Fibroblast of skin of right quadriceps (primary cell): ENCODE data around the gene CKAP2L.
"Not testable (repeated sequence)": the region's sequence is repeated elsewhere in the genome, so short reads cannot be mapped to it uniquely, and the experiment has no call there.

Experiments
- DNase-seq: peaks from one replicate; pipeline ENCODE4 v3.0.0-alpha.2; 2013

The CKAP2L gene

DNA sequence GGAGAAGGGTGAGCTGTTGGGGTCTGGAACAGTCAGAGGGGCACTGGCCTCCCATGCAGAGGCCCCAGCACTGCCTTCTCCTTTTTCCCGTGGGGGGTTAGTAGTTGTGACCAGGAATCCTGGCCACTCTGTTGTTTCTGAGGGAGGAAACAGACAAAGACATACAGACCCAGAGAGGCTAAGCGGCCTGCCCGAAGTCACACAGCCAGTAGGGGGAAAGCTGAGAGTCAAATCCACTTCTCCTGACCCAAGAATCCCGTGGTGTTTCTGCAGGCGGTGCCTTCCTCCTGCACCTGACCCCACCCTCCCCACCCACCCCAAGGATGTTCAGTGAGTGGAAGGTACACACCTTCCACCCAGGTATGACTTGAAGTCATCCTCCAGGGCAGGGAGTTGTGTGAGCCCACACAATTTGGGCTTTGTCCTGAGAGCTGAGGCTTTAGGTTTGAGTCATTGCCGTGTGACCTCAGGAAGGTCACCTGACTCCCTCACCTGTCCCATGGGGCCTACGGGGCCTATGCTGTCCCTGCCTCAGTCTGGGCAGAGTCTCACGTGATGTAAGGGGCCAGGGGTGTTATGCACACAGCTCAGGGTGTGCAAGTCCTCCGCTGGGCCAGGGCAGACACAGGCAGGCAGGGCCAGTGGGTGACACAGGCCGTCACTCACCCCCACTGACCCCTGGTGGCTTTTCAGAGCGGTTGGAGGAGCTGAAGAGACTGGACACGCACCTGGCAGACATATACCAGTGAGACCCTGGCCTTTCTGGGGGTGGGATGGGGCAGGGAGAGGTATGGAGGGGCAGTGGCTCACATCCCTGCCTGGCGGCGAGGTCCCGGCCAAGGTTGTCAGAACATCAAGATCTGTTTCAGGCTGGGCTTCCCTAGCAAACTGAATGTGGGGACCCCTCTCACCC is 38.6 kb downstream of the CKAP2L start:
- no peak for DNase-seq

DNA sequence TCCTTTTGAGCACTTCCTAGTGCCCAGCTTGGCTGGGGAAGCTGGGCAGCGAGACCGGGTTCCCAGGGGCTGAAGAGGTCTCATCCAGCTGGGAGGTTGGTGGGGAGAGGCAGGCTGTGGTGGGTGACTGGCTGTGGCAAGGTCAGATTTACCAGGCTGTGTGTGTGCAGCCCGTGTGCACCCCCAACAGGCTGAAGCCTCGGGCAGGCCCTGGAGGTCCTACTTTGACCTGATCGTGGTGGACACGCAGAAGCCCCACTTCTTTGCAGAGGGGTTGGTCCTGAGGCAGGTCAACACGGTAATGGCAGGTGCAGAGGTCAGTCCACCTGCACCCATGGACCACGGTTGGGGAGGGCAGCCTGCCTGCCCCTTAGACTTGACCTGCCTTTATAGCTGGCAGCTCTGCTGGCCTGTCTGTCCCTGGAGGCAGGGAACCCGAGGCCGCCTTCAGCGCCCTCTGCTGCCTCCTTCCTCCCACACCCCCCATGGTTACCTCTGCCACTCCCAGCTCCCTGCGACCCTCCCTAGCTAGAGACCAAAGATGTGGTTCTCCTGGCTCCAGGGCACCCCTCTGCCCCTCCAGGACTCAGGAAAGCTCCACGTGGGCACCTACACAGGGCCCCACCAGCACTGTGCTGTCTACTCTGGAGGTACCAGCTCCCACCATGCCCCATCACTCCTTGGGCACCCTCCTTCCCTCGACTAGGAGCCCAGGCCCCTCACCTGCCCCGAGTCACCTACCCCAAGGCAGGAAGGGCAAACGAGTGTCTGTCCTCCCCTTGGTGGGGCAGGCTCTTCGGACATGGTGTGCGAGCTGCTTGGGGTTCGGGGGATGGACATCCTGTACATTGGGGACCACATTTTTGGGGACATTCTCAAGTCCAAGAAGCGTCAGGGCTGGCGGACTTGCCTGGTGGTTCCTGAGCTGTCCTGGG is 39.6 kb downstream of the CKAP2L start:
- DNase-seq = no peak

GRCh38 chr2:112723995-112724394 is 40.4 kb downstream of the CKAP2L start:
- DNase-seq = no peak

DNA sequence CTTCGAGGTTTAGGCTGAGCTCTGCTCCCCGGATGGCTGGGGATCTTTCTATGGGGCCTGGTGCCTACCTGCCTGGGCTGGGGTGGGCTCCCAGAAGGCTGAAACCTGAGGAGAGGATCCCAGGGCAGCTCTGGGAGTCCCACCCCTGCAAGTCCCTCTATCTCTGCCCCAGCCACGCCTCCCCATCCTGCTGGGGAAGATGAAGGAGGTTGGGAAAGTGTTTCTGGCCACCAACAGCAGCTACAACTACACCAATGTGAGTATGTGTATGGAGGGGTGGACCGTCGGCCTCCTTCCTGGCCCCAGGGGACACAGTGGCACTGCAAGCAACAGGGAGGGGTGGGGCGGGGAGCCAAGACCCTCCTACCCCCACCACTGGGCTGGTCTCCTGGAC is 40.9 kb downstream of the CKAP2L start:
- DNase-seq = no peak

GRCh38 chr2:112722816-112723546 is 41.4 kb downstream of the CKAP2L start:
- no peak for DNase-seq

DNA sequence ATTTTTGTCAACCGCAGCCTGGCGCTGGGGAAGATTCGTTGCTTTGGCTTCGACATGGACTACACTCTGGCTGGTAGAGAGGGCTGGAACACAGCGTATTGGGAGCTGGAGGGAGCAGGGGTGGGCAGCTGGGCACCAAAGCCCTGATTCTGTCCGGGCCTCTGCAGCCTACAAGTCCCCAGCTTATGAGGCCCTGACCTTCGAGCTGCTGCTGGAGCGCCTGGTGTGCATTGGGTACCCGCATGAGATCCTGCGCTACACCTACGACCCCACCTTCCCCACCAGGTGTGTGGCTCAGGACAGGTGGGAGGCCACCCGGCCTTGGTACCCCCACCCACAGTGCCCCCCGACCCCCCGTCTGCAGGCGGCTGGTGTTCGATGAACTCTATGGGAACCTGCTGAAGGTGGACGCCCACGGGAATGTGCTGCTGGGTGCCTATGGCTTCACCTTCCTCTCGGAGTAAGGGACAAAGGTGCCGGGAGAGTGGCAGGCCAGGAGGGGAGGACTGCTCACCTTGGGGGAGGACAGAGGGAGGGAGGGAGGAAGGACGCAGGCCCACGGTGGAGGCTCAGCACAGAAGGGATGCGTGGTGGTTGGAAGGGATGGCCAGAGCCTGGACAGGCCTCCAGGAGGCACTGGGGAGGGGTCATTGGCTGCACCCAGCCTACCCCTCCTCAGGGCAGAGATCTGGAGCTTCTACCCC is 42.4 kb downstream of the CKAP2L start:
- DNase-seq = no peak

GRCh38 chr2:112720785-112721184 is 43.6 kb downstream of the CKAP2L start, which contains the start of gene NT5DC4:
Gene NT5DC4, plus strand, starts transcription at chr2:112721020. Its CDS starts 60 bp downstream, at chr2:112721080.
- DNase-seq = no peak

- DNase-seq = no peak
Measured at GRCh38 chr2:112718863-112719370, 45.5 kb downstream of the CKAP2L start.

DNA sequence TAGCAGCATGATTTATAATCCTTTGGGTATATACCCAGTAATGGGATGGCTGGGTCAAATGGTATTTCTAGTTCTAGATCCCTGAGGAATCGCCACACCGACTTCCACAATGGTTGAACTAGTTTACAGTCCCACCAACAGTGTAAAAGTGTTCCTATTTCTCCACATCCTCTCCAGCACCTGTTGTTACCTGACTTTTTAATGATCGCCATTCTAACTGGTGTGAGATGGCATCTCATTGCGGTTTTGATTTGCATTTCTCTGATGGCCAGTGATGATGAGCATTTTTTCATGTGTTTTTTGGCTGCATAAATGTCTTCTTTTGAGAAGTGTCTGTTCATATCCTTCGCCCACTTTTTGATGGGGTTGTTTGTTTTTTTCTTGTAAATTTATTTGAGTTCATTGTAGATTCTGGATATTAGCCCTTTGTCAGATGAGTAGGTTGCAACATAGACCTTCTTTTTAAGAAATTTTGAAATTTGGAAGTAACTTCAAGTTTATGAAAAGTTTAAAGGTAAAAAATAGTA is 47.5 kb downstream of the CKAP2L start:
- DNase-seq = not testable (repeated sequence)

DNA sequence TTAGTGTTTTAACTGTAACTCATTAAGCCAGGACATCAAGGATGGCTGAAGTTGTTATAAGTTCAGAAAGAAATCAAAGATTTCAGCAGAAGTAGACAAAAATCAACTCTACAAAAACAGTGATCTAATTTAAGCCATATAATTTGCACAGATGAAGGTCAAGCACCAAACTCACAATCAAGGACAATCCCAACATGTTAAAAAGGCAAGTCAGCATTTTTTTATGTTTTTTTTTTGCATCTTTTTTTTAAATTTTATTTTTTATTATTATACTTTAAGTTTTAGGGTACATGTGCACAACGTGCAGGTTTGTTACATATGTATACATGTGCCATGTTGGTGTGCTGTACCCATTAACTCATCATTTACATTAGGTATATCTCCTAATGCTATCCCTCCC is 48.3 kb downstream of the CKAP2L start:
- DNase-seq = not testable (repeated sequence)

DNA sequence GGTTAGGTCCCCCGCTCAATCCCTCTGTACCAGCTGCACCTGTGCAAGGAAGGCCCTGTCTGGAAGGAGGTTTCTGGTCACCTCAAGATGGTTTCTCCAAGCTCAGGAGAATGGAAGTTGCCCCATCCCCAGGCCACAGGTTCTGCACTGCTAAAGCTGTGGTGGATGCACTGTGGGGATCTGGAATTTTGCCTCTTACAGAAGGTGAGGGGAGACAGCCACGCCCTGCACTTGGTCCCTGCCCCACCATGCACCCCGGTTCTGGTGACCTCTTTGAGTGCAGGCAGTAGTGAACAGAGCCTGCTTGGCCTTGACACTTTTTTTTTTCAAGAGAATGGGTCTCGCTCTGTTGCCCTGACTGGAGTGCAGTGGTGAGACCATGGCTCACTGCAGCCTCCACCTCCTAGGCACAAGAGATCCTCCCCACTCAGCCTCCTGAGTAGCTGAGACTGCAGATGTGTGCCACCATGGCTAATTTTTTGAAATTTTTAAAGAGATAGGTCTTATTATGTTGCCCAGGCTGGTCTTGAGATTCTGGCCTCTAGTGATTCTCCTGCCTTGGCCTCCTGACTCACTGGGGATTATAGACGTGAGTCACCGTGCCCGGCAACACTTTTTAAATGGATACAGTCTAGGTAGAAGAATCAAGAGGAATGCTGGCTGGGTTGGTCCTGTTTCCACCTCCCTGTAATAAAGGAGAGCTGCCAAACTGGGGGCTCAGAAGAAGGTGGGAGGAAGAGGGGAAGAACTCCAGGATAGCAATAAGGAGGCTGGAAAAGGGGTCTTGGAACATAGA is 49.4 kb downstream of the CKAP2L start:
- peak; percentile 46 for DNase-seq

- DNase-seq = no peak
Measured at GRCh38 chr2:112714331-112714730, 50.1 kb downstream of the CKAP2L start.

GRCh38 chr2:112713926-112714325 is 50.5 kb downstream of the CKAP2L start:
- no peak for DNase-seq

GRCh38 chr2:112713585-112713925 is 50.9 kb downstream of the CKAP2L start:
- DNase-seq = no peak

DNA sequence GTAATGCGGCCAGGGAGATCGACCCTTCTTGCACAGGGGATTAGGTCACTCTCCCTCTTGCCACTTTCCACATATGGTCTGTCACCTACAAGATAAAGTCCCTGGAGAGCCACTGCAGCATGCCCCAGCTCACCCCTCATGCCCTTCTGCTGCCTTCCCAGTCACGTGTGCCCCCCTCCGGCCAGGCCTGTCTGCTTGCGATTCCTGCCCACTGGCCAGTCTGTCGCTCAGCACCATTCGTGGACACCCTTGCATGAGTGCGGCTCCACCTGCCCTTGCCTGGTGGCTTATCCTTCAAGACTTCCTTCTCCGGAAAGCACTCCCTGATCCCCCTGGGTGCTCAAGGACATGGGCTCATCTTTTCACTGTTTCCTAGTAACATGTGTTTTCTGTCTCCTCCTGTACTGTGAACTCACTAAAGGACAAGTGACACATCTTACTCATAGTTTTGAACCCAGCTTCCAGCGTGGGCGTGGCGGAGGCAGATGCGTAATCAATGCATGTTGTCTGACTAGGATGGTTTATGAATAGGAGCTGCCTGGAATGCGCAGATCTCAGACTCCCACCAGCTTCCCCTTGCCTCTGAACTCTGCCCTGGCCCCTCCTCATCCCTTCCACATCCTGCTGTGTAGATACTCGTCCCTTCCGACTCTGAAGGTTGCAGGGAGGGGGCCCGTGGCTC is 51.4 kb downstream of the CKAP2L start:
- peak; percentile 46 for DNase-seq

DNA sequence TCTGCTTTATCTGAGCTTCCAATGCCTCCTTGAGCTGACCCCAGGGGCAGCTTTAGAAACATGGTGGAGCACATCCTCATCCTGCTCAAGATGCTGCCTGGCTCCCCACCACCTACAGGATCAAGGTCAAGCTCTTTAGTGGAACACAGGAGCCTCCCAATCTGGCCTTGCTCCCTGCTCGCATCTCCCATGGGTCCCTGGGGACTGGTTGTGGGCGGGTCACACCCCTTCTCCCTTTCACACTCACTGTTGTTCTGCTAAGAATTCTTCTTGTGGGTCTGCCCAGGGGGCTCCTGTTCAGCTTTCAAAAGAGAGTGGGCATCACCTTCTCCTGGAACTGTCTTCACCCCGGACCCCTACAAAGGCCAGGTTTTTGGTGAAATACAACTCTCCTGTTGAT is 51.9 kb downstream of the CKAP2L start:
- no peak for DNase-seq

DNA sequence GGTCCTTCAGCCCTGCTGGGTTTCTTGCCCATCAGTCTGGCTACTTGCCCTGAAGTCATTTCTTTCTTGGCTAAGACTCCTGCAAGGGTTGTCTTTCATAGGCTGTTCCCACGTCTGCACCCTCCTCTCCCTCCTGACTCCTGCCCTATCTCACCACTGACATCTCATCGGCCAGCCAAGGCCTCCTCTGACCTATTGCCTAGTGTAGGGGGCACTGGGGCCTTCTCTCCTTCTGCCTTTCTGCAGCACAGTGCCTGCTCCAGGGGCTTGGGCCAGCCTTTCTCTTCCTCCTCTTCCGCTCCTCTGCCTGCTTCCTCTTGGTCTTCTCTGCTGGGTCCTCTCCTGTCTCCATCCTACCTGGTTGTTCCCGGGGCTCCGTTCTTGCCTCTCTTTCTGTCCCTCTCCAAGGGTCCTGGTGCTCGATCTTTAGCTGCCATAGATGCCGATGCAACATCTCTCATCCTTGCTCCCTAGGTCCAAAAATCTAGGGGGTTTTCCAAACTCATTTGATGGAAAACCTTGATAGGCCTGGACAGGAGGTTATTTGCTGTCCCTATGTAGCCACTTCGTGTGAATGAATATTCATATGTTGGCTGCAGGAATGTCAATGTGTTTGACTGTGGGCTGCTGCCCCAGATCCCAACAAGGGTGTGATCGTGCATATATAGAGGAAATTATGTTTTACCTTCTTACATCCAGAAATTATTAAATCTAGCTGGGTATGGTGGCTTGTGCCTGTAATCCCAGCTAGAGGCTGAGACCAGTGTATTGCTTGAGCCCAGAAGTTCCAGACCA is 53.3 kb downstream of the CKAP2L start:
- no peak for DNase-seq

DNA sequence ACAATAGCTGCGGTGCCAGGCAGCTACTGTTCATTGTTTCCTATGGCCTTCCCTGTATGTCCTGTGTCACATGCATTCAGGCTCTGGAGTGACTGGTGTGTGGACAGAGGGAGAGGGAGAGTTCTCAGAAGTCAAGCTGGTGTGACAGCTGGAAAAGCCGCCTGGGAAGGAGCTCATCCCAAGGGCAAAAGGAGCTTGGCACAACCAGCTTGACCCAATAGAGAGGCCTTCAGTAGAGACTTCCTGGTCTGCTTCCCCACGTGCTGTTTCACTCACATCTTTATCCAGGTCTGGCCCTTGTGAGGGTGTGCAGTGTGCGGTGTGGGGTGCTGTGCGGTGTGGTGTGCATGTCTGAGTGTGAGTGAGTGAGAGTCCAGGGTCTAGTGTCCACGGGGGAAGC is 54.7 kb downstream of the CKAP2L start:
- no peak for DNase-seq

DNA sequence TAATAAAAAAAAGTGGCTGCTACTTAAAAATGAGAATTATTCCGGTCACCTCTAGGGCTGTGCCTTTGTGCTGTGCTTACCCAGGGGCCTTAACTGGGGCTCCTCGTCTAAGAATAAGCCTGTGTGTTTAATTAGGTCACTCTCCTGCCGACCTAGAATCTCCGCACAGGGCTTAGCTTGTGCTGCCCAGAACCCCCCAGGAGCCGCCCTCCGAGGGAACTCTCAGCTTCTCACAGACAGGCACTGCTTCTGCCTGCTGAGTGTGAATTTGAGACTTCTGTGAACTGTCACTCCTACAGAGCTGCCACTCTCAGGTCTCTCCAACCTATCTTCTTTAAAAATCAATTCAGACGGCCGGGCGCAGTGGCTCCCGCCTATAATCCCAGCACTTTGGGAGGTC is 55.4 kb downstream of the CKAP2L start:
- DNase-seq = no peak

DNA sequence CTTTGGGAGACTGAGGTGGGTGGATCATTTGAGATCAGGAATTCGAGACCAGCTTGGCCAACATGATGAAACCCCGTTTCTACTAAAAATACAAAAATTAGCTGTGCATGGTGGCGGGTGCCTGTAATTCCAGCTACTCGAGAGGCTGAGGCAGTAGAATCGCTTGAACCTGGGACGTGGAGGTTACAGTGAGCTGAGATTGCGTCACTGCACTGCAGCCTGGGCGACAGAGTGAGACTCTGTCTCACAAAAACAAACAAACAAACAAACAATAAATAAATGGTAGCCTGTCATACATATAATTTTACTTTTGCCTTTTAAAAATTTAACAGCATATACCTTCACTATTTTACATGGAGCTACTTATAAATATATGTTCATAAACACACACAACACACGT is 57.5 kb downstream of the CKAP2L start:
- not testable (repeated sequence) for DNase-seq
